GM19240 (cell line): ENCODE results near the gene SLC6A7.

Experiments
- DNase-seq: peaks from one replicate; pipeline ENCODE4 v3.0.0; 2011; ENCODE audit warnings: low spot score; ENCODE audit not compliant: insufficient read length

Gene SLC6A7

DNA sequence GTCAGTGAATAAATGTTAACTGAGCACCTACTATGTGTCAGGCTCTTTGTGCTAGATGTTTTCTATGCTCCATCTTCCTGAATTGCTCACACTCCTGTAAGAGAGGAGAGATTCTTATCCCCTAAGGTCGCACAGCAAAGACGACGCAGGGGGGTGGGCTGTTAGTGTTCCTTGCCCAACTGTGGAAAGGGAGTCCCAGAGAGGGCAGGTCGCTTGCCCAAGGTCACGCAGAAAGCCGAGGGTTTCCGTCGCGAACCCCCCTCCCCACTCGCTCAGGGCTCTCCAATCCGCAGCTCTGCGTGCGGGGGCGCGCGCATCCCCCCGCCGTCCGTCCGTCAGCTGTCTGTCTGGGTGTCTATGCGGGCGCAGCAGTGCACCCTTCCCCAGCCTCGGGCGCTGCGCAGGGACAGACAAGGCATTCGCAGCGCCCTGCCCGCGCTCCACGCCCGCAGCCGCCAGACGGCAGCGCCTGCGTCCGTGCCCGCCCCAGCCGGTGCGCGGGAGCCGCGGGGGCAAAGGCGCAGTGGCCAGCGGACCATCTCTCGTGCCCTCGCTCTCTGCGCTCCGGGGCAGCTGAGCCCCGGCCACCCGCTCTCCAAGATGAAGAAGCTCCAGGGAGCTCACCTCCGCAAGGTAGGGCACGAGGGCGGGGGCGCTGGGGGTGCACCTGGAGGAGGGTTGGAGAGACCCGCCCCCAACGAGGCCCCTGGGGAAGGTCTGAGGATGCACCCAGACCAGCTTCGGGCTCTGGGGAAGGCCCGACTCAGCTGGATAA lies at the start of gene SLC6A7:
Gene SLC6A7 (plus strand): TSS at position 335 of the 775 bp plus-strand sequence. CDS start 266 bp downstream, at position 601.
- no peak for DNase-seq

DNA sequence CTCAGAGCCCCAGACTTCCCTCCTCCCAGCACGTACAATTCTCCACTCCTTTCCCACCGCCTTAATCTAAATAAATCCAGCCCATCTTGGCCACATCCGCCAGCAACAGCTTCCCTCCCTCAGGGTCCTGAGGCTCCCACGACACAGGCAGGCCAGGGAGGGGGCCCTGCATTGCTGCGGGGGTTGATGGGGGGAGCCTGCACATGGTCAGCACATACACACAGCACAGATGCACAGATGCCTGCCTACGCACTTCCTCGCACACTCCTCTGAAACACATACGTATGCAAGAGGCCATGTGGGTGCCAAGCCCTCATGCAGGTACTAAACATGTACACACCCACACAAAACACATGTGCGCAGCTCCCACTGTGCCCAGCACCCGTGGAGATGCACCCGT lies 49.0 kb upstream of the SLC6A7 start:
- DNase-seq: no peak

DNA sequence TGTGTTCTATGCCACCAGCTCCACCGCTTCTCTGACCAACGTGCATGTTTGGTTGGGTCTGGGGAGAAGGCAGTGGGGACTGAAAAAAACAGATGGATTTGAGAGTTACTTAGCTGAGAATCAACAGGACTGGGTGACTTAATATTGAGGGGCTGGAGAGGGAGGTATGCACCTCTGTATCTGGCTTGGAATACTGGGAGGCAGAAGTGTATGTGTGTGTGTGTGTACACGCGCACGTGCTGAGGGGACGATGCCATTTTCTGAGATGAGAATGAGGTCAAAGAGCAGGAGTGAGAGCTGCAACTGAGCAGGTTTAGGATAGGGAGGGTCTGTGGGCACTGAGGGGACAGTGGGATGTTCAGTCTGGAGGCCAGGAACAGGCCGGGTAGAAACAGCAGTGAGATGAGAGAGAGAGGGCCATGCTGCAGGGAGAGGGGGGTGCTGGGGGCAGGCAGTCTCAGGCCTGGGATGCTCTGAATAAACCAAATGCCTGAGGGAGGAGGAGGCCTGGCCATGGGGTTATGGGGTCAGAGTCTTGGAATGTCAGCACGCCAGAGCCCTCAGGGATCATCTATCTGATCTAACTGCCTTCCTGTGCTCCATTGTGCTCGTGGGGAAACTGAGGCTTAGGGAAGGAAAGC lies 48.2 kb upstream of the SLC6A7 start:
- DNase-seq: no peak

DNA sequence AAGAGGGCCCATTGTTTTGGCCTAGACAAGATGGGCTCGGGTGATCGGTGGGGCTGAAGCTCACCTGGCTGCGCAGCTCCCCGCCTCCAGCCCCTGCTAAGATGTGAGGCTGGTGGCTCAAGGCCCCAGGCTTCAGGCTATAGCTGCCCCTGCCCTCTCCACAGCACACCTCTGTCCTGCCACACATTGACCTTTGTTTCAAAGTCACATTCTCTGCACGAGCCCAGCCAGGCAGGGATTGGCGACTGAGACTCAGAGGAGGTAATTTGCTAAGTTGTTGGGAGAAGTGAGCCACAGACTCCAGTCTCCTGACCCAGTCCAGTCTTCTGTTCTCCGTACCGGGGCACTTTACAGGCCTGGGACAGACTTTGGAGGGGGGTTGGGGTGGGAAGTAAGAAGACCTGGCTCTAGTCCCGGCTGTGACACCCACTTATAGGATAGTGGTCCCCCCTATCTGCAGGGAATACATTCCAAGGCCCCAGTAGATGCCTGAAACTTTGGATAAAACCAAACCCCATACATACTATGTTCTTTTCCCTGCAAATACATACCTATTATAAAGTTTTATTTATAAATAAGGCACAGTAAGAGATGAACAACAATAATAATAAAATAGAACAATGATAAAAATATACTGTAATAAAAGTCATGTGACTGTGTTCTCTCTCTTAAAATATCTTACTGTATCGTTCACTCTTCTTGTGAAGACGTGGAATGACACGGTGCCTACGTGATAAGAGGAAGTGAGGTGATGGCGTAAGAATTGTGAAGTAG lies 47.5 kb upstream of the SLC6A7 start:
- no peak for DNase-seq

DNA sequence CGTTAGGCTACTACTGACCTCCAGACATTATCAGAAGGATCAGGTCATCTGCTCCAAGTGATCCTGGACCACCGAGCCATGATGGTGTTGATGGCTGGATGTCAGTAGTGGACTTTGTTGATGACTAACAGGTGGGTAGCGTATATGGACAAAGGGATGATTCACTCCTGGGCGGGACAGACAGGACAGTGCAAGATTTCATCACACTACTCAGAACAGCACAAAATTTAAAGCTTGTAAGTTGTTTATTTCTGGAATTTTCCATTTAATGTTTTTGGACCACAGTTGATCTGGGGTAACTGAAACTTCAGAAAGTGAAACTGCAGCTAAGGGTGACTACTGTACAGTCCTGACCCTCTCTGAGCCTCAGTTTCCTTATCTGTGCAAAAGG lies 46.9 kb upstream of the SLC6A7 start:
- DNase-seq: no peak

DNA sequence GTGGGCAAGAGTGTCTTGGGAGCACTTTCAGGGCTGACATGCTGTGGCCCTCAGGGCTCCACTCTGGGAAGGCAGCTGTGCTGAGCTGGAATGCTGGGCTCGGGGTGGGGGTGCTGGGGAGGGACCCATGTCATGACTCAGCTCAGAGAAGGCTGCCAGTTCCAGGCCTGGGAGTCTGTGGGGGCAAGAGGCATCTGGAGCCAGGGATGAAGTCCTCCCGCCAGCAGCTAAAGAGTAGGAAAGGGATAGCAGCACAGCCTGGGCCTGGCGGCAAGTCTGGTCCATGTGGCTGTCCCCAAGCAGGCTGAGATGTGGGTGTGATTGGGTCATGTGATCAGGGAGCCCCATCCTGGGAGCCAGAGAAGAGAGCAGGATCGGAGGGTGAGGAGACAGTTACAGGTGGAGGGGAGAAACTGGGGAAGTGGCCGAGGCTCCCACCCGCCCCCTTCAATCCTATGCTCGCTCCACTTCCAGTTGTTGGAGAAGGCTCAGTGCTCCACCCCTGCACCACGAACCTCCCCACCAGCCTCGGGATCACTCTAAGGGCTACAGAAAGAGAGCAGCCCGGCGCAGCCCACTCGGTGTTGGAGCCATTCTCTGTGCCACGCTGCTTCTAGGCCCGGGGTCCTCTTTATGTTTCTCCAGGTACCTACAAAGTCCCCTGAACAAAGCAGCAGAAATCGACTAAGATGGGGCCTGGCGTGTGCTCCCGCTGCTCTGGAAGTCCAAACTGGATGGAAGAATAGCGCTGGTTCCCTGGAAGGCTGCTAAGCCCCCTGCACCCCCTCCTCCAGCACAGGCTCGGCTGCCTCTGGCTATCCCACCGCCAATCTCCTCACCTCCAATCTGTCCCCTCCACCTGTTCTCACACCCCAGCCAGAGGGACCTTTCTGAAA lies 46.3 kb upstream of the SLC6A7 start:
- DNase-seq: no peak

DNA sequence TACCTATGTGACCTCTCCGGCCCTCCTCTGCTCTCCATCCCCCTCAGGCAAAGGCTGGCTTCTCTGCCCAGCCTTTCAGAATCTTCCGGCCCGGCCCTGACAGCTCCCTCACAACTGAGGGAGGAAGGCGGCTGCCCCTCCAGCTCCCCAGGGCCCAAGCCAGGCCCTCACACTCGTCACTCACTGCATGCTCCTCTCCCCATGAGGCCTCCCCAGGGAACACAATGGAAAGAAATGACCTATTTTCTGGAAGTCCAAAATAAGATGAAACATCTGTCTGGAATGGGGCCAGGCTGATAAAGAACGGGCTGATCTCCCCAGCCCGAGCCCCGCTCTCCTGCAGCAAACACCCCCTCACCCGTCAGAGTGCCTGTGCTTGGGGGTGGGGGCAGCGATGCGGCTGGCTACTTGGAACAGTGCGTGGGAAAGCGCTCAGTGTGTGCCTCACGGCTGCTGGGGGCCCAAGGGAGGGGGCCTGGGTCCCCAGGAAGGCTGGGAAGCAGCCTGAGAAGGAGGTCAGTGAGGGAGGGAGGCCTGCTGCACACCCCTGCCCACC lies 45.5 kb upstream of the SLC6A7 start:
- no peak for DNase-seq

DNA sequence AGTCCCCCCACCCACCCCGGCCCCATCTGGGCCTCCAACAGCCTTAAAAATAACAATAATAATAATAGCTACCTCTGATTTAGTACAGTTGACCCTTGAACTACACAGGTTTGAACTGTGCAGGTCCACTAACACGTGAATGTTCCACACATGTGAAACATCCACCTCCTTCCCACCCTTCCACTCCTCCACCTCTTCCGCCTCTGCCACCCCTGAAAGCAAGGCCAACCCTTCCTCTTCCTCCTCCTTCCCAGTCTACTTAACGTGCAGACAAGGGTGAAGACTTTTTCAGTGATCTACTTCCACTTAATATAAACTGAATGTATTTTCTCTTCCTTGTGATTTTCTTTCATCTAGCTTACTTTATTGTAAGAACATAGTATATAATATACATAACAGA lies 45.0 kb upstream of the SLC6A7 start:
- DNase-seq: no peak

DNA sequence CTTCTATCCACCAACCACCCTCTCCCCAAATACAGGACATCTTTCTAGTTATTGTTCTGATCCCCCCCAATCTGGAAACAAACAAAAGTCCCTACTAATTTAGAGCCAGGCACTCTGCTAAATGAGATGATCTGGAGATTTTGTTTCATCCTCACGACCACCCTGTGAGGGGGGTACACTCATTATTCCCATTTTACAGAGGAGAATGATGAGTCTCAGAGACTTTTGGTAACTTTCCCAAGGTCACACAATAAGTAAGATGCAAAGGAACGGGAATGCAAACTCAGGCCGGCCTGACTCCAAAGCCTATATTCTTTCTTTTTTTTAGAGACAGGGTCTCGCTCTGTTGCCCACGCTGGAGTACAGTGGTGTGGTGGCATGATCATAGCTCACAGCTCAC lies 43.6 kb upstream of the SLC6A7 start:
- no peak for DNase-seq

DNA sequence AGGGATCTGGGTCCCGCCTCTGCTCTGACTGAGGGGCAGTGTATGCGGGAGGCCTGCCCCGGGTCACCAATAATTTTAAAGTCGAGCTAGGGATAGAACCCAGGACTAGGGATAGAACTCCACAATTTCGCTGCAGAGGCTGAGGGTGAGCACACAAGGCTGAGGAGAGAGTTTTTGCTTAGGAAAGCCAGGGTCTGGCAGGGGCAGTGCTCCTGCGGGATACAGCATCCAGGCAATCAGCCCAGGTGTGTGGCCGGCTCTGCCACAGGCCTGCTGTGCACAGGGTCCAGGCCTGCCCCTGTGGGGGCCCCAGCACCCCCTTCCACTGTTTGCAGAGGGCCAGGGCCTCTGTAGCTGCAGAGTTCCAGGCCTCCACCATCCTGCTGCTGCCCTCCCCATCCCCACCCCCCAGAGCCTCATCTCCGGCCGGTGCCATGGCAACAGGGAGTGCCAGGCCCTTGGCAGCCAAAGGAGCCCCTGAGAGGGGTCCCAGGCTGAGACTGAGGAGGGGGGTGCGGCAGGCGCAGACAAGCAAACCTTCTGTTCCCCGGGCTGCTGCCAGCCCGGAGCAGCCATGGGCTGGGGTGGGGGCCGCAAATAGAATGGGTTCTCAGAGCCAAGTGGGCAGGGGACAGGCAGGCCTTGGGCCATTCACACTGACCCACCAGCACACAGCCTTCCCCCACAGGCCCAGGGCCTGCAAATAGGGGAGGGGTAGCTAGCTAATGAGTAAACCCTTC lies 42.8 kb upstream of the SLC6A7 start:
- no peak for DNase-seq

DNA sequence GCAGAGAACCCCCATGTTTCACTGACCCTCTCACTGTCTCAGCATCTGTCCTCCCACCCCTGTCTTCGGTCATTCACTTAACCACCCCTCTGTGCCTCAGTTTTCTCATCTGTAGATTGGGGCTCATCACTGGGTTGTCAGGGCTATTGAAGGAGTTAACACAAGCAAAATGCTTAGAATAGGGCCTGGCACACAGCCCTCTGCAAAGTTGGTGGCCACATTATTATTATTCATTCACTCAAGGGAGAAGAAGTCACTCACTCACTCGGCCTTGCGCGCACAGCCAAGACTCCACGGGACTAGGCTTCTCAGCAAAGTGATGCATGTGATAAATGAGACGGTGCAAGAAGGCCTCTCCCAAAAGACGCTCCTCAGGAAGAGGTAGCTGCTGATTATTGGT lies 42.2 kb upstream of the SLC6A7 start:
- DNase-seq: no peak

DNA sequence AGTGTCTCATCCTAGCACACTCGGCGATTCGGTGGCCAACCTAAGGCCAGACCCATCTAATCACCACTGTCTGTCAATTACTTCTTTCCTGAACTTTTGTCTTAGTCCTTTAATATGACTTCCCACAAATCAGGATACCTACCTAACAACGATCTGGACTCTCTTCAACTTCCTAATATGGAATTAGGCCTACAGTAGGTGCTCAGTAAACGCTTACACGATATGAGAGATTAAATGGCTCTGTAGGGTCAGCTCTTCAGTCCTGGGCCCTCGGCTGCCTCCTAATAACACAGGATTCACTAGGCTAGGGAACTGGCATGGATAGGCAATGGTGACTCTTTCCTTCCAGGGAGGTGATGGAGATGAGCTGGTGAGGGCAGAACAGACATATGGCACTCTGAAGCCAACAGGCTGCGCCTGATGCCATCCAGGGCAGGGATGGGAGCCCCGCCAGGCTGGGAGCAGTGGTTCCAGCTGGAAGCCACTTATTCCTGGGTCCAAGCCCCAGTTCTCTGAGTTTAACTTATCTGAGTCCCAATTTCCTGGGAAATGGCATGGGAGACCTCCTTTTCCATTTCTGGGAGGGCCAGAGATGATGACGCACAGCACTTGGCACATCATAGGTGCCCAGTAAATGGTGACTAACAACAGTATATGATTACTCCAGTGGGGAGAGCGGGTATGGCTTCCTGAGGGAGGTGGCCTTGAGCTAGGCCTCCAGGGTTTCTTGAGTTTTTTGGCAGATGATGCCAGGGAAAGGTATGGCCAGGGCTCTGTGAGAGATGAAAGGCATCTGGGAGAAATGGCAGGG lies 41.5 kb upstream of the SLC6A7 start:
- no peak for DNase-seq

DNA sequence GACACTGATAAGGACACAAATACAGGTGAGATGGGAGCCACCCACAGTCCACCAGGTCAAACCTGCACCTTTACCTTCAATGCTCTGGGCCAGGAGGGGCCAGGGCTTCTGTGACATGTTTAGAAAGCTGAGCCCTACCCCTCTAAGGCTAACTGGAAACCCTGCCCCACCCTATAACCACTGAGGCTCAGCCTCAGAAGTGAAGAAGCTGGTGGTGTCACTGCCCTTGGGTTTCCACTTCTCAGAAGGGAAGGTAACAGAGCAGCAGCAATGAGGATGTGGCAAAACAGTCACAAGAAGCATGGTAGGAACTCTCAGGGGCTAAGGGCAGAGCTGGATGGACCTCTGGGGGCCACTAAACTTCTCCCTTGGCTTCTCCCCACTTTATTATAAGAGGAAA lies 40.2 kb upstream of the SLC6A7 start:
- no peak for DNase-seq

DNA sequence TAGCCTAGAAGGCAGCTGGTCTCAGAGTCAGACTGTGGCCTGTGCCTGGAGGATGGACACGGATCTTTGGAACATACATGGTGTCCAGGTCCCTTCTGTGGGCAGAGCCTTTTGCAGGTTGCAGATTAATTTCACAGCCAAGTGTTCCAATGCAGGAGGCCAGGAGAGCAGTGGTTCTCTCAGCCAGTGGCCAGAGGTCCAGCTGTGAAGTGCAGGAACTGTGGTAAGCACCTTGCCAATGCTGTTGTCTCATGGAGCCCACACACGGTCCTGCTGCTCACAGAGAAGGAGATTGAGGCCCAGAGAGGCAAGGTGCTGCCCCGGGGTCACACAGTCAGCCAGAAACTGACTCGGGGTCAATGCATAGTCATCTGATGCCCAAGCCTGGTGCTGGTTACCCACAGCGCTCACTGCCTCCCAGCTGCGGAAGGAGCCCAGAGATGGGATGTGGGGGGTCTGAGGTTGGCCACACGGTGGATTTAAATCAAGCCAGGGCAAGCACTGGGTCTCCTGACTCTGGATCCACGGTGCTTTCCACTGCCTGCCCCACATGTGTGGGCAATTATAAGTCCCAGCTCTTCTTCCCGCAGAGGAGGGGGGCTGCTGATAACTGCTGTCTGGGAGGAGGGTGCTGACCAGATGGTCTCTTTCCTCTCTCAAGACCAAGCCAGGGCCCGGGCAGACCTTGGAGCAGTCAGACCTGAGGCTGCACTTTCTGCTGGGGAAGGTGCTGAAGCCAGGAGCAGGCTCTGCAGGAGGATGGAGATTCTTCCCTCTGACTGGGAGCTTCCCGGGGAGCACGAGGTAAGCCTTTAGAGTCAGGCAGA lies 37.0 kb upstream of the SLC6A7 start:
- DNase-seq: no peak

DNA sequence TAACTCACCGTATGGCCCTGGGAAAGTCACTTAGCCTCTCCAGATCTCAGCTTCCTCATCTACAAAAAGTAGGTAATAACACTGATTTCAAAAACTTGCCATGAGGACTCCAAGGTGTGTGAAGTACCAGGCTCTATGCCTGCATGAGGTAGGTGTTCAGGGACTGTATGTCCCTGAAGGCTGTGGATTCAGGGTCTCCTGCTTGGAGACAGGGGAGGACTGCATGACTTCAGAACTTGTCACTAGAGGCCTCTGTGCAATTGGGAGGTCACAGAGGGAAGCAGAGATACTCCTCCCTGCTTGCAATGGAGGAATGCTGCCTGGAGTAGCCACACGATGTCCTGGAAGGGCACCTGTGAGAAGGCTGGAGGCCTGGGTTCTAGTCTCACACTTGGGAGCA lies 36.4 kb upstream of the SLC6A7 start:
- DNase-seq: no peak

DNA sequence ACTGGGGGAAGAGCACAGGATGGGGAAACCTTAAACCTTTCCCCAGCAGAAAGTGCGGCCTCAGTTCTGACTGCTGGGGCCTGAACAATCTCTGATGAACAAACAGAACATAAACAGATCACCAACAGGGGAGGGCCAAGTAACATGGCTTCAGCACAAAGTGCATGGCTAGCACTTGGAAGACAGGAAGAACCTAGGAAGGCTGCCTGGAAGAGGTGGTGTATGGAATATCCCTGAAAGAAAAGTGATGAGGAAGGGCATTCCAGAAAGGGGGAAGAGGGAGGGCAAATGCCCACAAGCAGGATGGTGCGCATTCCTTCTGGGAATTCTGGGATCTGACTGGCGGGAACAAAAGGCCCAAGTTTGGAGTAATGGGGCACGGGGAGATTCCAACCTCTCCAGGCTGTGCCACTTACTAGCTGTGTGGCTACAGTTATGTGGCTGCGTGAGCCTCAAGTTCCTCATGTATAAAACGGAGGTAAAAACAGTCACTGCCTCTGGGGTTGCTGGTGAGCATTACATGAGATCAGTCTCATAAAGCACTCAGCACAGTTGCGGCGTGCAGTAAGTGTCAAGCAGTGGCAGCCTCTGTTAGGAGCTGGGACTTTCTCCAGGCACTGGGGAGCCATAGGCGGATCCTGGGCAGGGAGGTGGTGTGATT lies 35.8 kb upstream of the SLC6A7 start:
- no peak for DNase-seq

DNA sequence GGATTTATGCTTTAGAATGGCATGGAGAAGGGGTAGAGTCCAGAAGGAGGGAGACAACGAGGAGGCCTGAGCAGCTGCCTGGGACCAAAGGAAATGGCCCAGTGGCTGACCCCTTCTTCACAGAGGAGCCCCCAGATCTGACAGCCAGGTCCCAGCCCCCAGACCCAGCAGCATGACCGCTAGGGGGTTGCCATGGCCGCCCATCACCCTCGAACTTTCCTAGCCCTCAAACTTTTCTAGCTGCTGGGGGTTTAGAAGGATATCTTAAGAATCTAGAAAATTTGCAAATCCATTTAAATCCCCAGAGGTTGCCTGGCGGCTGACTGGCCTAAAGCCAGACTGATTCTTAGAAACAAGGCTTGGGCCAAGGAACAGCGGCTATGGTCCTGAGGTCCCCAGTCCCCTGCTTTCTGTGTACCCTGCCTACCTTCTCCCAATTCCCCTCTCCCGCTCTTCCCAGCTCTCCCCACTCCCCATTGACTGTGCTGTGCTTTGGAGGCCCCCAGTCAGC lies 35.2 kb upstream of the SLC6A7 start:
- no peak for DNase-seq
